DMS114 treated with DMSO at 0.1 percent for 48 hours (cell line): ENCODE measurements around the gene GLUD1.
"Not testable (repeated sequence)": the region's sequence is repeated elsewhere in the genome, so short reads cannot be mapped to it uniquely, and the experiment has no call there.

Experiments used
- DNase-seq: peaks from one replicate; lab custom pipeline; 2025; ENCODE audit not compliant: unreplicated experiment; lab: John Stamatoyannopoulos, UW

Gene GLUD1

DNA sequence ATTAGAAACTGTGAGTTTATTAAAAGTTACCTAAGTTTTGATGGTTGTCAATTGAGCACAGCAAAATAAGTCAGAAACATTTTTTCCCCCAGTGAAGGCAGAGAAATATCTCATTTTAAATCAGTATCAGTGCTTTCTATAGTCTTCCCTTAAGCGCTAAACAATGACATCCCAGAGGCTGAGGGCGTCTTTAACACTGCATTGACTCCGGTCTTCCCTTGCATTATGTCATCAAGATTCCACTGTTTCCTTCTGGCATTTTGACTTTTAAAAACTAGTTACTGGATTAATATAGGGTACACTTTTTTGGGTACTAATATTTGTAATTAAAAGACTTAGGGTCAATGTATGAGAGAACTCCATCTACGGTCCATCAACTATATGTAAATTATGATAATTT lies 3.9 kb downstream of the GLUD1 start:
- no peak for DNase-seq

DNA sequence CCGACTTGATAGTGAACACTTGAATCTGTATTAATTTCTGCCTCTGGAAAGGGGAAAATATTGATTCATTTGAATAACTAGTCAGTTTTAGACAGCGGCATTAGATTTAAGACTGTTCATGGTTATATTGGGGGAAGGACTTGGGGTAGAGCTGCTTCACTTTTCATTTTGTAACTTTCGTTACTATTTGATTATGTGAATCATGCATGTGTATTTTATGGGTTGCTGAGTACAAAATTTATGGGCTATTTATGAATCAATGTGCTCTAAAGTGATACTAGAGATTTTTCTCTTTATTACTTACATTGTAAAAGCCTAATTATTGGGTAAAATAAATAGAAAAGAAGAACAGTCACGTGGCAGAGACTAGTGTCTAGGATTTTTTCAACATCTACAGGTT lies 4.9 kb downstream of the GLUD1 start:
- DNase-seq, result no peak

DNA sequence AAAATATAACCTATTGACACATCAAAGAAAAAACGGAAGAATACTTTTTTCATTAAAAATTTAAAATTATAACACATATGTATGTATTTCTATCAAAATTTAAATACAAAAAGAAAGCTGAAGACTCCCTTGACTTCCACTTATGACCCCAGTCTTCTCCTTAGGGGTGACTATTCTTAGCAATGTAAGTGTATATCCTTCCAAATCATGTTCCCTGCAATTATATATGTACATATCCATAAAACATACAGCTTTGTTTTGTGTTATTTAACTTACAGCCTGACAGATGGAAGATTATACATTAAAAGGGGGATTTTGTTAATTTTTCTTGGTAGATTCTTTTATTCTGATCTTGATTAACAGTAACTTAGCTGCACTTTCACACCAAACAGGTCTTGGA lies 9.1 kb downstream of the GLUD1 start:
- no peak for DNase-seq

DNA sequence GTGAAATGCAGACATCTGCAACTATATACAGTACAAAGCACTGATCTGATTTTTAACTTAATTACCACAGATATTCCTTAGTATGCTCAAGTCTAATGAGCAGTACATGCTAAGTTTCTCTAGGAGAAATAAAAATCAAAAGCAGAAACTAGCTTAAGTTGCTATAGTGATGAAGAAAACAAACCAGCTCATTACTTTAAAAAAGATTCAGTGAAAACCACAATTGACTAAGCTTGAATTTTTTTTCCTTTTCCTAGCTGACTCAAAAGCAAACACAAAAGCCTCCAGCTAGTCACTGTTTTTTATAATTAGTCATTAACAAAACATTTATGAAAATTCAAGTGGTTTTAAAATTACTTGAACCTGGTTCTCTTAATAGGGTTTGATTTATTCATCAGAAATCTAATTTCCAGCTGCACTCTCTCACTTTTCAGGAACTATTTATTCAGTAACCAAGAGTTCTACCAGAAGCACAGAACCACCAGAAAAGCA lies 10.3 kb downstream of the GLUD1 start:
- DNase-seq, result not testable (repeated sequence)

DNA sequence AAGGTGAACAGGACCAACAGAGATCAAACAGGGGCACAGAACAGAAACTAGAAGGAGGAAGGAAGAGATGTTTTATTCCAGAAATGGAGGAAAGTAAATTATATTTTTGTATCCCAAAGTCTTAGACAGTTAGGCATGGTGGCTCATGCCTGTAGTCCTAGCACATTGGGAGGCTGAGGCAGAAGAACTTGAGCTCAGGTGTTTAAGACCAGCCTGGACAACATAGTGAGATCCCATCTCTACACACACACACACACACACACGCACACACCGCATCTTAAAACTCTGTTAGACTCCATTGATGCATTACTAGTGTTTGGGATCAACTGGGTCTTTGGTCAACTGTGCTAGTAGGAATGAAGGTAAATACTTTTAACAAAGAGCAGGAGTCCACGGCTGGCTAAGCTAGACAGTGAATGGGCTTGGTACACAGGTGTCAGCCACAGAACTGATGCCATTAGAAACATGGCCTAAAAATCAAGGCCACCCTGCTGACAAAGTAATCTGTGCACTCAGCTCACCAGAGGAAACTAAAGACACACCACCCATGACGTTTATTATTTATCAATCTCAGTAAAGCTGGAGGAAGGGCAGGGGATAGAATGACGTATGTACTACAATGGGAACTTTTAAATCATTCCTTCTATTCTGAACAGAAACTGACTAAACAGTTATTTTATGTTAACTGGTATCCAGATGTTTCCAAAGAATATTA lies 10.9 kb downstream of the GLUD1 start:
- not testable (repeated sequence) for DNase-seq

DNA sequence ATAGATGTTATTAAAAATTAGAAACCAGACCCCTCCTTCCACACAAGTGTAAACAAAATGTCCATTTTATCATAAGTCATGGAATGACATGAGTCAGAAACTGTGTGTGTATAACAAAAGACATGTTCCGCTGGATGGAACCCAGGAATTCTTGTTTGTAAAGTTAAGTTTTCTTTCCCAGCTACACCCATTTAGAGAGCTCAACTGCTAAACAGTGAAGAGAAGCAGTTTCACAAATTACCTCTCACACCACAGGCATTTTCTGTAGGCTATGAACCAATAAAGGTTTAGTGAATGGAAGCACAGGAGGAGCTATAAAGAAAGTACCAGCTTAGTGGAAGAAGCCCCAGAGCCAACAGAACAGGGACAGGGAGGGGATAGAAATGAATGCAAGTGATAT lies 12.4 kb downstream of the GLUD1 start:
- not testable (repeated sequence) for DNase-seq

DNA sequence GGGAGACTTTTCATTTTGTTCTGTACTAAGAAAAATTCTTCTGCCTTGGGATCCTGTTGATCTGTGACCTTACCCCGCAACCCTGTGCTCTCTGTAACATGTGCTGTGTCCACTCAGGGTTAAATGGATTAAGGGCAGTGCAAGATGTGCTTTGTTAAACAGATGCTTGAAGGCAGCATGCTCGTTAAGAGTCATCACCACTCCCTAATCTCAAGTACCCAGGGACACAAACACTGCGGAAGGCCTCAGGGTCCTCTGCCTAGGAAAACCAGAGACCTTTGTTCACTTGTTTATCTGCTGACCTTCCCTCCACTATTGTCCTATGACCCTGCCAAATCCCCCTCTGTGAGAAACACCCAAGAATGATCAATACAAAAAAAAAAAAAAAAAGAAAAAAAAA lies 13.1 kb downstream of the GLUD1 start:
- not testable (repeated sequence) for DNase-seq

DNA sequence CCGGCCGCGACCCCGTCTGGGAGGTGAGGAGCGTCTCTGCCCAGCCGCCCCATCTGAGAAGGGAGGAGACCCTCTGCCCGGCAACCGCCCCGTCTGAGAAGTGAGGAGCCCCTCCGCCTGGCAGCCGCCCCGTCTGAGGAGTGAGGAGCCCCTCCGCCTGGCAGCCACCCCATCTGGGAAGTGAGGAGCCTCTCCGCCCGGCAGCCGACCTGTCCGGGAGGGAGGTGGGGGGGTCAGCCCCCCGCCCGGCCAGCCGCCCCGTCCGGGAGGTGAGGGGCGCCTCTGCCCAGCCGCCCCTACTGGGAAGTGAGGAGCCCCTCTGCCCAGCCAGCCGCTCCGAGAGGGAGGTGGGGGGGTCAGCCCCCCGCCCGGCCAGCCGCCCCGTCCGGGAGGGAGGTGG lies 14.0 kb downstream of the GLUD1 start:
- not testable (repeated sequence) for DNase-seq

DNA sequence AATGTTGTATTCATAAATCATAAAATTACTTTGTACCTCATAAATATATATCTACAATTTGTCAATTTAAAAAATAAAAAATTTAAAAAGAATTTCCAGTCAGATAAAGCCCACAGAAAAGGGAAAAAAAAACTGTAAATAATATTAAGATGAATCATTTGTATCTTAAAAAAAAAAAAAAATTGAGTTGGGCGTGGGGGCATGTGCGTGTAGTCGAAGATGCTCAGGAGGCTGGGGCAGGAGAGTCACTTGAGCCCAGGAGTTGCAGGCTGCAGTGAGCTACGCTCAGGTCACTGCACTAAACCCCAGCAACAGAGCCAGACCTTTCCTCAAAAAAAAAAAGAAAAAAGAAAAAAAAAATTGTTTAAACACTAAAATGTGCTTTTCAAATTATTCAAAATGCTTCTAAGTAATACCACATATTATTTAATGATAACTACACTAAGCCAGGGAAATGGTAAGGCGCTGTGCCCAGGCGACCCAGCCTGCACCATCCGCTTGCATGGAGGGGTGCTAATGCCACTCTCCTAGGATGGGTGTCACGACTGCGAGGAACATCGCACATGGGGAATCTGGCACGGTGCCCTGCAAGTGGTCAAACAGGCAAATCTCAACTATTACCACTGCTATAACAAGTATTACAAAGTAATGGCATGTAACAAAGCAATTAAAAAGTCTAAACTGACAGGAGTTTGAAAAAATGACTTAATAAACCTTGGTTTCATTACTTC lies 15.4 kb downstream of the GLUD1 start:
- no peak for DNase-seq

DNA sequence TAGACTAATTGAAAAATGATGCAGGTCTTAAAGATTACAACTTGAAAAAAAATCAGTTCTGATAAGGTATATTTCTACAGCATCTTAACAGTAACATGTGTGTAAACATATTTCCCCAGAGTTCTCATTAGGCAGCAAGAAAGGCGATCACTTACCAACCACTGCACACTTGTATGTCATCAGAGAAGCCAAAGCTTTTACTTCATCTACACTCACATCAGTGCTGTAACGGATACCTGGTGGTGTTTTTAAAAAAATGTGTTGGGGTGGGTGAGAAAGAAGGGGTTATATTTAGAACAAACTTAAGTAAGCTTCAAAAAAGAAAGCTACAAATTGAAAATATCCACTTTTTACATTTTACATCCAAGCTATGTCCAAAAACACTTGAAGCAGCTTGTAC lies 18.2 kb downstream of the GLUD1 start:
- not testable (repeated sequence) for DNase-seq

DNA sequence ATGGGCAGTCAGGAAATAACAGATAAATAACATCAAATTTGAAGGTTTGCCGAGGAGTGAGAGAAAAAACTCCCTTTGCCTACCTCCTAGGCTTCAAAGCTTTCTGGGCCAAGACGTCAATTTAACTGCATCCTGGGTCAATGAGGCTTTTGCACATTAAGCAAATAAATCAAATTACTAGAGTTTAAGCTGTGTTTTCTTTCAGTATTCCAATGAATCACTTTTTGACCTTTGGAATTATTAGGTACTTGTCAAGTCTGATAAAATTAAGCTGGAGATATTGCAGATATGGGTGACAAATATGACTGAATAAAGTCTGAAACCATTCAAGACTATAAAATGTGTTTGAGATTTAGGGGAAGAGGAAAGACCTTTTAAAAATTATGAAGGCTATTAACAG lies 22.2 kb downstream of the GLUD1 start:
- no peak for DNase-seq

DNA sequence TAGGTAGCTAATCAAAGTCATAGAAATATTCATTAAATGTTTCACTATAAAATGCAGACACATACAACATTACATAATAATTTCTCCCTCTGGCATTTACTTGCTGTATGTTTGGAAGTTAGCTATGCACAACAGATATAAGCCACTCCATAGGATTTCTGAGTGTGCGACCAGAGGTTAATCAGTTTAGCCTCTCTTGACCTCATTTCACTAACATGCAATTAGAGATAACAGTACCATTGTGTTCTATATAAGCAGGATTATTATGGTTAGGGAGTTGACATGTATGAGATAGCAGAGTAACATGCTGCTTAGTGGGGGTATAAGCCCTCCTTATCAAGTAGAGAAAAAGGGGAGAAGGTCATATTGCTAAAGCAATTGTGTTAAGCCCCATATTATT lies 26.4 kb downstream of the GLUD1 start:
- no peak for DNase-seq

DNA sequence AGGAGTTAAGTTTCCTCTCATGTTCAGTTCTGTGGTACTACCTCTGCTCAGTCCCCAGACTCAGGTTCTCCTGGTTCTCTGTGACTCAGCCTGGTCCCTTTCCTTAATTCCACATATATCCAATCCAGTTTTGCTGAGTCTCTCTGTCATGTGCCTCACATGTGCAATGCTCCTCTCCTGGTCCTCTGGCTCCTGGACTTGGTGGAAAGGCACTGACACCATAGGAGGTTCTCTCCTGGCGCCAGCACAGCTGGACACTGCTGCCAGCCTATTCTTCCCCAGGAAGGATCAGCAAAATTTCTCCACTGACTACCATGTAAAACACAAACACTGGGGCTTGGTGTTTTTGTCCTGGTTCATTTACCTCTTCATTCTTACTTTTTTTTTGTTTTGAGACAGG lies 27.8 kb downstream of the GLUD1 start:
- DNase-seq, result no peak

DNA sequence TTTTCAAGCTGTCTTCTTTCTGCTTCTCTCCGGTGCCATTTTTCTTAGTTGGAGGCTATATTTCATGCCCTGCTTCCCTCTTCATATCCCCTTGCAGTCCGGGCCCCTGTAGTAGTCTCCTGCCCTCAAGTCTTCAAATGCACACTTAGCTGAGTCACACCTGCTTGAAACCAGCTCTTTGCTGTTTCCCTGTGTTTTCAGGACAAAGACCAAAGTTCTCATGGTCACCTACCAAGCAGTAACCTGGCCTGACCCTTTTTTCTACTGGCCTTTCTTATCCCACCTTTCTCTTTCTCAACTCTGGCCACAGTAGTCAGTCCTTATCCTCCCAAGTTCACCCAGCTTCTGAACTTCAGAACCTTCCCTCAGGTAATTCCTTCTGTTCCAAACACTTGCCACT lies 28.5 kb downstream of the GLUD1 start:
- DNase-seq, result no peak

DNA sequence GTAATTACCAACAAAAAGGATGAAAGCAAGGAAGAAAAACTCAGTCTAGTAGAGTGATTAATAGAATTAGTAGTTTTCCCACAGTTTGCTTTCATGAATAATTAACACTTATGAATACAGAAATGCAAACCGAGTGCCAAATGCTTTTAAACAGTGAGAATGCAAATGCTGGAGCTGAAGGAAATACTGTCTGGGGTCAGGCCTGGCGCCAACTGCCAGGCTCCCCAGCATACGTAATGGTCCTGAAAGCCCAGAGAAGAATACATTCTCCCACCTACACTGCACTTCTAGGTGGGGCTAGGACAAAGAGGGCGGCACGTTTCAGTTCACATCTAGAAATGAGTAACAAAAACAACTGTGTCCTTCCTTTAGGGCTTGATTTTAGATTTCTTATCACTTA lies 30.0 kb downstream of the GLUD1 start:
- DNase-seq, result no peak

DNA sequence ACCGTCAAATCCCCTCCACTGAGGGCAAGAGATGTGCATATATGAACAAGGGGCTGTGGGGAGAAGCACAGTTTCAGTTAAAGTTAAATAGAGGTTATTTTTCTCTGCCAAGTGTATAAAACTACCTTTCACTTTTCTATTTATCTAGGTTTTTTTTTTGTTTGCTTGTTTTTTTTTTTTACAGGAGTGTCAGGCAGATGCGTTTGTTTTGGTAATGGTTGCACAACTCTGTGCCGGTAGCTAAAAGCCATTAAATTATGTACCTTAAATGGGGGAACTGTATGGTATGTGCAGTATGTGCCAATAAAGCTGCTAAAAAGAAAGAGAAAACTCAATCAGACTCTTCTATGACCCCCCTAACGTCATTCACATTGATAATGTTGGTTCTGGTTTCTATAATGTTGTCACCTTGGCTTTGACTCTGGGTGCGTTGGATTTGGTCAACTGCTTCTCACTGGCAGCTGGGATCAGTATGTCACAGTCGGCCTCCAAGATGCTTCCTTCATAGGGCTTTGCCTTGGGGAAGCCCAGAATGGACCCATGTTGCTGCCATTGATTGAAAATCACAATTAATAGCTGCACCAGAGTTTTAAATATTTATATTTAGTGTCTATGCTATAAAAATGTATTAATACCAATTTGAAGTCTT lies 34.2 kb downstream of the GLUD1 start:
- DNase-seq, result no peak

DNA sequence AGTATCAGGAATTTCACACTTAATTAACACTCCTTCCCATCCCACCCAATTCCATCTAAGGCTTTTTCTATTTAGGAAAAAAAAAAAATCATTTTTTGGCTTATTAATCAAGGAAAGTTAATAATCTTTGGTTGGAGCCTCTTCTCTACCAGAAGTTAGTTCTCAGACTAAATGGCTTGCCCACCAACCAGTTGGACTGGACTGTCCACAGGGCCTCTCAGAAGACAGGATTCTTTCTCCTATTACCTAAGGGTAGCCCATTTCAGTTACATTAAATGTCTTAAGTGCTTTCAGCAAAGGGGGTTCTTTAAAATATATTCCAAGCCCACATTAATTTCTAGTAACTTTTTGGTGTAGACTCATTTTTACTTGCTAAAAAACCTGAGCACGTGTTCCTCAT lies 35.2 kb downstream of the GLUD1 start:
- no peak for DNase-seq

DNA sequence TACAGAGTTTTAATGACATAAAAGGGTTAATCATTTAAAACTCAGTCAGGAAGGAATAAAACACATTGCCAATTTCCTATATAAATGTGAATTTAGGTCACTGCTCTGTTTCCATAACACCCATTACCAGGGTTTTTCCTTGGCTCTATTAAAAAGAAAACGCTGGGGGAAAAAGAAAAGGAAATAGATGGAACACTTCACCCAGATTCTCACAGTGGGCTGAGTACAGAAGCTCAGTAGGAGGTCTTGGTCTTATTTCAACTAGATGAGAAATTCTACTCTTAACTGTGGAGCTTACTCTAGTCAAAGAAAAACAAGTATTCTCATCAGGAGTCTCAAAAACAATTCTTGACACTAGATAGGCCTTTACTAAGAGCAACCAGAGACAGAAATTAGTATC lies 36.5 kb downstream of the GLUD1 start:
- no peak for DNase-seq

DNA sequence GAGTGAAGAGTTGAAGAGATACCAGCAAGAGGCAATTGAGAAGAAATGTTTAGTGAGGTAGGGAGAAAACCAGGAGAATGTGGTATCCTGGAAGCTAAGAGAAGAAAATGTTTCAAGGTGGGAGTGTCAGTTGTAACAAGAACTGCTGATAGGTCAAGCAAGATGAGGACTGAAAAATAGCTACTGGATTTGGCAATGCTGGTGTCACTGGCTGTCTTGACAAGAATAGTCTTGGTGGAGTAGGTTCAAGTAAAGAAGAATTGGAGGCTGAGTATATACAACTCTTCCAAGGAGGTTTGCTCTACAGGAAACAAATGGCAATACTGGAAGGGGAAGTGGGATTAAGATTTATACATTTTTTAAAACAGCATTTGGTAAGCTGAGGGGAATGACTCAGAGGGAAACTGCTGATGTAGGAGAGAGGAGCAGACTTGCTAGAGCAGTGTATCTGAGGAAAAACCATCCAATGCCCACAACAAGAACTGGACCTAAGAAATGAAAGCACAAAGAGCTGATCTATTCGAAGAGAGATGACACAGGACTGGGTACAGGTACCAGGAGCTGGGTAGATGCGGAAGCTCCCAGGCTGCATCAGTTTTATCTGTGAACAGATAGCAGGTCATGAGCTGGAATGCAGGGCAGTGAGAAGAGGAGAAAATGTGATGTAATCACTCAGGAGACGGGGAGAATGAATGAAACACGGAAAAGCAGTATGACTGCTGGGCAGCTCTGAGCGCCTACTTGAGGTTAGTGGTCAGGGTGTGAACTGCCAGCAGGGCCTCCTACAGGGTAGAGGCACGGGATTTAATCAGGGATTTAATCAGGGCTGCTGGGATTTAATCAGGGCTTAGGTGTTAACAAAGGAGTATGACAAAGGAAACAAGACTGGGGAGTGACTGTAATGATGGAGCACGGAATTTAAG lies 40.0 kb downstream of the GLUD1 start:
- DNase-seq, result no peak

DNA sequence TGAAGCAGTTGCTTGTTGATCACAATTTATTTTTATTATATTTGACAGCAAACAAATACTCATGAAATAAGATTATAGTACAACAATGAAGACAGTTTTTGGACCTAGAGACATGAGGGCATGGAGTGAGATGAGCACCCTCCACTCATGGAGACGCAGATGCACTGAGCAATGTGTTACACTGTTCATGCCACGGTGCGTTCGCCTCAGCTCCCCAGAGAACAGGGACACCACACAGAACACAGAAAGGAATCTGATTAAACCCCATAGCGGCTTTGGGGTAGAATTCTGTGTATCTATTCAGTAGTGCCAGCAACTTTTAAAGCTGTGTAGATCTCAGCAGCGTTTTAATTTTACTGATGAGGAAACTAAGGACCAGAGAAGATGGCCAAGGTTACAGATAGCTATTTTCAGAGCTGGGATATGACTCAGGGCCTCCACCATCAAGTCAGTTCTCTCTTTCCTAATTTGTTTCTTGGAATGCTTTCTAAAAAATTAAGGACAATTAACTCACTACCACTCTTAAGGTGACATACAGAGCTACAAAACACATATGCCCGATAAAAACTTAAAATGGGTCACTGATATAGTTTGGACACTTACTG lies 41.0 kb downstream of the GLUD1 start:
- DNase-seq, result no peak

DNA sequence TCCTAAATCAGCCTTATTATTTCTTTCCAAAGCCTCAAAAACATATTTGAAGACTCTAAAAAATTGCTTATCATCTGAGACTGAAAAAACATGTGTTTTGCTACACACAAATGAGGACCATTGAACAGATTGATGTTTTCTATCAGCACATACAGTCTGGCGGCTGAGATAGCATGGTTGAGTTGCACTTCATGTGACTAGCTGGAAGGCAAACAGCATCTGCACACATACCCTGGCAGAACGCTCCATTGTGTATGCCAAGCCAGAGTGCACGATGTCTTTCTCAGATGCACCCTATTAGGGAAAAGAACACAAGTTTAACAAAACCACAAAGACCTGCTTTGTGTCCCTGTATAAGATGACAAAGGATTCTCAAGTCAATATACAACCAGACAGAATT lies 41.5 kb downstream of the GLUD1 start:
- DNase-seq, result no peak
